ENCODE measurements around the gene GLO1.

DNA sequence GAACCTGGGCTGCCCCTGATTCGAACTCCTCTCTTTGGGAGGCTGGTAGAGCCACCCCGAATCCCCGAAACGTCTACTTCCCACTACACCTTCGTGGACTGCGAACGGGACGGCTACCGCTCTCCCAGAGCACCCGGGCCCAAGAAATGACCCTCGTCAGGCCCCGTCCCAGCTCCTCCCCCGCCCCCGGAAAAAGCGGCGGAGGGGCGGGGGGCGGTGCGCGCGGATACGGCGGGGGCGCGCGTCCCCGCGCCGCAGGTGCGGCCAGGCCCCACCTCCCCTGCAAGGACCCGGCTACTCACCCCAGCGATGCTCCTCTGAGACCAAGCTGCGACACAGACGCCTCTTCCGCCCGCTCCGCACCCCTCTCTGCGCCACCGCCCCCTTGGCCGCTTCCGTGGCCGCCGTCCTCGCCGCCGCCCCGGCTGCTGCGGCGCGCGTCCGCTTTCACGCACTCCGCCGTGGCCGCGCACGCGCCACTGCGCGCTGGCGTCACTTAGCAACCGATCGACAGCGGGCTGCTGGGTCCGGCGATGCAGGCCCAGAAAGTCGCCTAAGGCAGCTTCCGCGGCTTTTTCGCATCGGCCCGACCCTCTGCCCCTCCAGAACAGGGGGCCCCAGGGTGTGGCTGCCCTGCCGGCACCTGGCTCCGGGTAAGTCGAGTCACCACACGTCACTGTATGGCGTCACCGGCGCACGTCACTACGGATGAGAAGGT lies 63.3 kb downstream of the GLO1 start, which contains the start of gene BTBD9:
- TF ChIP-seq, protein P1, sequence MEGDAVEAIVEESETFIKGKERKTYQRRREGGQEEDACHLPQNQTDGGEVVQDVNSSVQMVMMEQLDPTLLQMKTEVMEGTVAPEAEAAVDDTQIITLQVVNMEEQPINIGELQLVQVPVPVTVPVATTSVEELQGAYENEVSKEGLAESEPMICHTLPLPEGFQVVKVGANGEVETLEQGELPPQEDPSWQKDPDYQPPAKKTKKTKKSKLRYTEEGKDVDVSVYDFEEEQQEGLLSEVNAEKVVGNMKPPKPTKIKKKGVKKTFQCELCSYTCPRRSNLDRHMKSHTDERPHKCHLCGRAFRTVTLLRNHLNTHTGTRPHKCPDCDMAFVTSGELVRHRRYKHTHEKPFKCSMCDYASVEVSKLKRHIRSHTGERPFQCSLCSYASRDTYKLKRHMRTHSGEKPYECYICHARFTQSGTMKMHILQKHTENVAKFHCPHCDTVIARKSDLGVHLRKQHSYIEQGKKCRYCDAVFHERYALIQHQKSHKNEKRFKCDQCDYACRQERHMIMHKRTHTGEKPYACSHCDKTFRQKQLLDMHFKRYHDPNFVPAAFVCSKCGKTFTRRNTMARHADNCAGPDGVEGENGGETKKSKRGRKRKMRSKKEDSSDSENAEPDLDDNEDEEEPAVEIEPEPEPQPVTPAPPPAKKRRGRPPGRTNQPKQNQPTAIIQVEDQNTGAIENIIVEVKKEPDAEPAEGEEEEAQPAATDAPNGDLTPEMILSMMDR (IDR thresholded peaks at IDR 0.05) = no peak
- TF ChIP-seq POLR2A (IDR thresholded peaks at IDR 0.05) = peak in 1 of 2 donors; percentile 66
